ENCODE data around the gene PRPF19. TPM values are rescaled to one million over a fixed set of nuclear protein-coding genes. Genes with fewer than 3 reads are reported as not detected.

Gene PRPF19
- total RNA-seq, 3 donors from 2014 or later (not counting 1 experiment from before 2014, with no cell fraction given) = 61.0 to 69.7 (median 67.5) TPM

DNA sequence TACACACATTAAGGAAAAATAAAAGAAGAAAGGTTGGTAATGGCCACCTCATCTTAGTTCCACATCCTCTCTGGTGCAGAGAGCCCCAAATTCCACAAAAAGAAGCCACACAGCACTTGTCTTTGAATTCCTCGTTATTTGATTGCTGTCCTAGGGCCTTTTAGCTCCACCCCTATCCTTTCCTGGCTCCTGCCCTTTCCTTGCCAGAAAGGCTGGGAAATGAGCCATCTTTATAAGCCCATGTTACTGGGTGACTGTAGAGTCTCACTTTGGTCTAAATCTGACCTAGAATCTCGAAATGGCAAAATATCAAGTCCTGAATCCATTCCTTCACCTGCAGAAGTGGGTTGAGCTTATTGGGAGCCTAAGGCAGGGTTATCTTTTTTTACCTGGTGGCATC lies 13.6 kb upstream of the PRPF19 start:
- Histone ChIP-seq H3K36me3 (ENCODE audit: control insufficient read depth, insufficient read depth, low read length) (peaks cover 36% of the 10 kb centered on the region), H3K4me1 (ENCODE audit: control insufficient read depth, insufficient read depth, low read length) (peaks cover 38% of the 10 kb centered on the region), H3K4me3 (ENCODE audit: low read length) (no peak overlapping the region), H3K27me3 (ENCODE audit: control insufficient read depth, insufficient read depth, low read length) (peaks cover 13% of the 10 kb centered on the region), H3K27ac (ENCODE audit: low read length) (no peak overlapping the region), H3K9me3 (ENCODE audit: control insufficient read depth, insufficient read depth, low read length) (no peaks in the 10 kb centered on the region)
- no peaks in the 10 kb centered on the region for H3K9me3 Mint-ChIP-seq
- ATAC-seq (no peak), DNase-seq (no peak)
- H3K27me3 Mint-ChIP-seq (ENCODE audit: low read depth in 2 of 2) = peaks cover 0 to 4% of the 10 kb centered on the region in 2 donors
- H3K4me3 Mint-ChIP-seq = no peak overlapping the region
- WGBS (ENCODE audit: insufficient coverage) = 94% methylated on average over 2 of the region's 2 CpGs
- intact Hi-C loops (cut with micrococcal nuclease) = no loop called here
- H3K4me1 Mint-ChIP-seq = peaks cover 32 to 34% of the 10 kb centered on the region in 2 donors
- peaks cover 8% of the 10 kb centered on the region for H3K36me3 Mint-ChIP-seq
- TF ChIP-seq, protein P1, sequence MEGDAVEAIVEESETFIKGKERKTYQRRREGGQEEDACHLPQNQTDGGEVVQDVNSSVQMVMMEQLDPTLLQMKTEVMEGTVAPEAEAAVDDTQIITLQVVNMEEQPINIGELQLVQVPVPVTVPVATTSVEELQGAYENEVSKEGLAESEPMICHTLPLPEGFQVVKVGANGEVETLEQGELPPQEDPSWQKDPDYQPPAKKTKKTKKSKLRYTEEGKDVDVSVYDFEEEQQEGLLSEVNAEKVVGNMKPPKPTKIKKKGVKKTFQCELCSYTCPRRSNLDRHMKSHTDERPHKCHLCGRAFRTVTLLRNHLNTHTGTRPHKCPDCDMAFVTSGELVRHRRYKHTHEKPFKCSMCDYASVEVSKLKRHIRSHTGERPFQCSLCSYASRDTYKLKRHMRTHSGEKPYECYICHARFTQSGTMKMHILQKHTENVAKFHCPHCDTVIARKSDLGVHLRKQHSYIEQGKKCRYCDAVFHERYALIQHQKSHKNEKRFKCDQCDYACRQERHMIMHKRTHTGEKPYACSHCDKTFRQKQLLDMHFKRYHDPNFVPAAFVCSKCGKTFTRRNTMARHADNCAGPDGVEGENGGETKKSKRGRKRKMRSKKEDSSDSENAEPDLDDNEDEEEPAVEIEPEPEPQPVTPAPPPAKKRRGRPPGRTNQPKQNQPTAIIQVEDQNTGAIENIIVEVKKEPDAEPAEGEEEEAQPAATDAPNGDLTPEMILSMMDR (IDR thresholded peaks at IDR 0.05) = no peak
- H3K27ac Mint-ChIP-seq = no peak overlapping the region

DNA sequence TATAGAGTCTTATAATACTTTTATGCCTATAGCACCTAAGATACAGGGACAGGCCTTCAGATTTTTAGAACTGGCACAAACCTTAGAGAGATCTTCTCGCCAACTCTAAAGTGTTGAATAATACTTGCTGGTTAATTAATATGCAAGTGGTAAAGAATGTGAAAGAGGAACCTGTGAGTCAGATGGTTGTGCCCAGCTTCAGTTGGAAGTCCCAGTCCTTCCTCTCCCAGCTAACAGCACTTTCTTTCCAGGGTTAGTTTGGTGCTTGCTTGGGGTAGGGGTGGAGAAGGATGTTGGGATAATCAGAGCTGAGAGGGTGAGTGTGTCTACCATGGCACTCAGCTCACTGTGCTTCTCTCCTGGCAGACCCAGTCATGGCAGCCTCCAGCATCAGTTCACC lies 12.9 kb upstream of the PRPF19 start:
- H3K4me1 Mint-ChIP-seq = peaks cover 35% of the 10 kb centered on the region in 2 donors
- Histone ChIP-seq H3K4me3 (ENCODE audit: low read length) (no peak overlapping the region), H3K9me3 (ENCODE audit: control insufficient read depth, insufficient read depth, low read length) (no peaks in the 10 kb centered on the region), H3K36me3 (ENCODE audit: control insufficient read depth, insufficient read depth, low read length) (peaks cover 36% of the 10 kb centered on the region), H3K27me3 (ENCODE audit: control insufficient read depth, insufficient read depth, low read length) (peaks cover 9% of the 10 kb centered on the region), H3K27ac (ENCODE audit: low read length) (no peak overlapping the region), H3K4me1 (ENCODE audit: control insufficient read depth, insufficient read depth, low read length) (peaks cover 38% of the 10 kb centered on the region)
- TF ChIP-seq, protein P1 (IDR thresholded peaks at IDR 0.05) = no peak
- peaks cover 0 to 2% of the 10 kb centered on the region in 2 donors for H3K27me3 Mint-ChIP-seq (ENCODE audit: low read depth in 2 of 2)
- no peaks in the 10 kb centered on the region for H3K9me3 Mint-ChIP-seq
- no peak for DNase-seq
- intact Hi-C loops (cut with micrococcal nuclease) = no loop called here
- H3K4me3 Mint-ChIP-seq = no peak overlapping the region
- 71% methylated on average over 1 of the region's 1 CpG for WGBS (ENCODE audit: insufficient coverage)
- H3K27ac Mint-ChIP-seq = no peak overlapping the region
- ATAC-seq = no peak
- H3K36me3 Mint-ChIP-seq = peaks cover 8% of the 10 kb centered on the region

DNA sequence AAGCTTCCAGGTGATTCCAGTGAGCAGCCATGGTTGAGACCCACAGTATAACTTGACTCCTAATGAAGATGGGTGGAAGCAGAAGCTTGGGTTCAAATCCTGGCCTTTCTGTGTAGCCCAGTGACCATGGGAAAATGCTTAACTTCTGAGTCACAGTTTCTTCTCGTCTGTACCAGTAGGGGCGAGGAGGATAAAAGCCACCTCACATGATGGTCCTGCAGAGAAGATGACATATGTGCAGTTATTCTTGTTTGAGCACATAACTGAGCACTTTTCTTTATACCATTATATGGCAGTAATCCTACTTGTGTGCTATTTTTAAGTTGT lies 12.5 kb upstream of the PRPF19 start:
- 80% methylated on average over 2 of the region's 2 CpGs for WGBS (ENCODE audit: insufficient coverage)
- Mint-ChIP-seq H3K4me1 (peaks cover 39% of the 10 kb centered on the region in 2 donors), H3K36me3 (peaks cover 8% of the 10 kb centered on the region), H3K27ac (no peak overlapping the region), H3K27me3 (ENCODE audit: low read depth in 2 of 2) (peaks cover 0 to 2% of the 10 kb centered on the region in 2 donors), H3K4me3 (no peak overlapping the region), H3K9me3 (no peaks in the 10 kb centered on the region)
- DNase-seq (no peak), ATAC-seq (no peak)
- H3K4me3 ChIP-seq (ENCODE audit: low read length) = no peak overlapping the region
- peaks cover 36% of the 10 kb centered on the region for H3K36me3 ChIP-seq (ENCODE audit: control insufficient read depth, insufficient read depth, low read length)
- no peak overlapping the region for H3K27ac ChIP-seq (ENCODE audit: low read length)
- H3K4me1 ChIP-seq (ENCODE audit: control insufficient read depth, insufficient read depth, low read length) = peaks cover 34% of the 10 kb centered on the region
- TF ChIP-seq, protein P1 (IDR thresholded peaks at IDR 0.05) = no peak
- intact Hi-C loops (cut with micrococcal nuclease) = no loop called here
- H3K9me3 ChIP-seq (ENCODE audit: control insufficient read depth, insufficient read depth, low read length) = no peaks in the 10 kb centered on the region
- peaks cover 6% of the 10 kb centered on the region for H3K27me3 ChIP-seq (ENCODE audit: control insufficient read depth, insufficient read depth, low read length)

DNA sequence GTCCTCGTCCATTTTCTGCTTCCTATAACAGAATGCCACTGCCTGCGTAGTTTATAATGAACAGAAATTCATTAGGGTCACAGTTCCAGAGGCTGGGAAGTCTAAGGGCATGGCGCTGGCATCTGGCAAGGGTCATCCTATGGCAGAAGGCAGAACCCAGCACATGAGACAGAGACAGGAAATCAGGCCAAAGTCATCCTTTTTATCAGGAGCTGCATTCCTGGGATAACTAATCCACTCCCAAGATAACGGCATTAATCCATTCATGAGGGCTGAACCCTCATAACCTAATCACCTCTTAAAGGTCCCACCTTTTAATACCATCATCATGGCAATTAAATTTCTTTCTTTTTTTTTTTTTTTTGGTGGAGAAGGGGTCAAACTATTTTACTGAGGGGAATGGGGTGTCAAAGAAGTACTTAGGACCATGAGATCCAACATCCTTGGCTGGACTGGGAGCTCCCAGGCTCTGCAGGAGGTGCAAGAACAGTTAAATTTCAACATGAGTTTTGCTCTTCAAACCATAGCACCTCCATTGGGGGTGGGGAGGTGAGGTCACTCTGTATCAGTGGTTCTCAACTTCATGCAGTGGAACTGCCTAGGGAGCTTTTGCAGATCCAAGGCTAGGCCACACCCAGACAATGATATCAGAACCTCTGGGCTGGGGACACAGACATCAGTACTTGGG lies 12.0 kb upstream of the PRPF19 start:
- H3K27ac ChIP-seq (ENCODE audit: low read length) = no peak overlapping the region
- Mint-ChIP-seq H3K4me1 (peaks cover 44% of the 10 kb centered on the region in 2 donors), H3K36me3 (peaks cover 8% of the 10 kb centered on the region), H3K27me3 (ENCODE audit: low read depth in 2 of 2) (peaks cover 0 to 2% of the 10 kb centered on the region in 2 donors), H3K27ac (no peak overlapping the region), H3K9me3 (no peaks in the 10 kb centered on the region), H3K4me3 (no peak overlapping the region)
- no peaks in the 10 kb centered on the region for H3K9me3 ChIP-seq (ENCODE audit: control insufficient read depth, insufficient read depth, low read length)
- WGBS (ENCODE audit: insufficient coverage) = 96% methylated on average over 4 of the region's 4 CpGs
- ATAC-seq = no peak
- H3K4me1 ChIP-seq (ENCODE audit: control insufficient read depth, insufficient read depth, low read length) = peaks cover 33% of the 10 kb centered on the region
- H3K4me3 ChIP-seq (ENCODE audit: low read length) = no peak overlapping the region
- TF ChIP-seq, protein P1 (IDR thresholded peaks at IDR 0.05) = no peak
- H3K27me3 ChIP-seq (ENCODE audit: control insufficient read depth, insufficient read depth, low read length) = peaks cover 2% of the 10 kb centered on the region
- intact Hi-C loops (cut with micrococcal nuclease) = no loop called here
- H3K36me3 ChIP-seq (ENCODE audit: control insufficient read depth, insufficient read depth, low read length) = peaks cover 36% of the 10 kb centered on the region
- DNase-seq = no peak

Data from natural killer cell (primary cell).